Measurements from ENCODE around the gene TYMP. TPM values are rescaled to one million over a fixed set of nuclear protein-coding genes. Genes with fewer than 3 reads are reported as not detected.
A peak's percentile ranks its signal among the peaks of the same experiment; 100 is the strongest.

Gene TYMP
- total and polyA plus RNA-seq, 2 of the 4 experiments (the other 2 are of a cell fraction) = 0.18 to 0.74 TPM

DNA sequence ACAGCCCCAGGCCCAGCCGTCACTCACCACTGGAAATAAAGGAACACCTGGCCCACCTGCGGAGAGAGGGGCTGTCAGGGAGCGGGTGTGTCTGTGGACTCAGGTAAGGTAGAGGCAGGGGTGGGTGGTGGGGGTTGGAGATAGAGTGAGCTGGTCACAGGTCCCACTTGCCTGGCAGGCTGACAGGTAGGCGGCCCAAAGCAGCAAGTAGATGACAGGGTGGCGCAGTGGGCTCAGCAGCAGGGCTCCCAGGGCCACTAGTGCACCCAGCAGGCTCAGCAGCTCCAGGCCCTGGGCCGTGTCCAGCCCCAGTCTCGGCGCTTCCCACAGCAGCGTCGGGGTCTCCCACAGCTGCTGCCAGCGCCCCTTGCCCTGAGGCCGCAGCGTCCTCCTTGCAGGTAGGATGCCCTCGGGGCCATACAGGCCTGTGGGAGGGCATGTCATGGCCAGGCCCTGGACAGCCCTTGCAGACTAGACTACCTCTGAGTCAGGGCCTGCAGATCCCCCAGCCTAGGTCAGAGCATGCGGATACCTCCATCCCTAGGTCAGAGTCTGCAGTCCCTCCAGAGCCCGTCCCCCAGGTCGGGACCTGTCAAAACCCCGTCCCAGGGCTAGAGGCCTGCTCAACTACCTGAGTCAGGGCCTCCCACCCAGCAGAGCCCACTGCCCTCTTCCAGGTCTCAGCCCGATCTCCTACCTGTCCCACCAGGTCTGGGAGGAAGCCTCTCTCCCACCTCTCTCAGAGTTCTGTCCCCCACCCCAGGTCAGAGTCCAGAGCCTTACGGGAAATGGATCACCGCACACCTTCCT, 23.0 kb downstream of the TYMP start:
- Histone ChIP-seq H2BK15ac (ENCODE audit: low read depth, low read length) (peak overlapping the region; percentile 0; the same call in 1 of the 3 replicates), H4K8ac (ENCODE audit: low read depth in 2 of 2, low read length in 2 of 2) (peak overlapping the region; percentile 80 to 90), H4K91ac (ENCODE audit: insufficient read depth, low read depth, low read length) (peak overlapping the region; percentile 70), H3K4ac (ENCODE audit: low read depth, low read length) (peak overlapping the region; percentile 97), H3K79me1 (ENCODE audit: low read depth in 1 of 2, low read length in 2 of 2) (peaks cover 8 to 49% of the 10 kb centered on the region in 2 experiments), H3K4me1 (ENCODE audit: control insufficient read depth, insufficient read depth, low read length) (peaks cover 4% of the 10 kb centered on the region), H3K9me3 (ENCODE audit: control insufficient read depth, insufficient read depth, low read length) (no peaks in the 10 kb centered on the region), H4K20me1 (ENCODE audit: insufficient read depth, low read length) (no peaks in the 10 kb centered on the region; the same call in 1 of the 2 replicates), H3K9ac (ENCODE audit: low read depth, low read length) (peak overlapping the region; percentile 98), H3K23ac (ENCODE audit: low read depth, low read length) (peak overlapping the region; percentile 73), H2AFZ (replicated peaks; ENCODE audit: low read length, poor library complexity) (peak overlapping the region; percentile 99), H3K27me3 (ENCODE audit: control insufficient read depth, insufficient read depth, low read length) (no peaks in the 10 kb centered on the region), H2BK5ac (ENCODE audit: low read depth, low read length, poor library complexity, severe bottlenecking) (peak overlapping the region; percentile 88), H3K4me3 (ENCODE audit: insufficient read depth, low read depth, low read length) (peak overlapping the region; percentile 100), H3K18ac (ENCODE audit: low read depth, low read length) (peak overlapping the region; percentile 81; the same call in 1 of the 2 replicates), H2BK120ac (ENCODE audit: low read depth, low read length) (peak overlapping the region; percentile 70), H2BK20ac (ENCODE audit: low read depth, low read length) (no peak overlapping the region), H3K56ac (ENCODE audit: extremely low read depth, insufficient read depth, low read length) (peak overlapping the region; percentile 81), H3K9me1 (ENCODE audit: insufficient read depth, low read length) (no peaks in the 10 kb centered on the region), H3K14ac (replicated peaks; ENCODE audit: low read depth, low read length) (peak overlapping the region; percentile 87), H4K5ac (ENCODE audit: low read depth, low read length) (peak overlapping the region; percentile 98), H3K27ac (ENCODE audit: insufficient read depth, low read length) (peak overlapping the region; percentile 95), H2AK5ac (ENCODE audit: low read depth, low read length) (peak overlapping the region; percentile 97), H3K4me2 (ENCODE audit: low read depth, low read length) (peak overlapping the region; percentile 87), H3K36me3 (ENCODE audit: control insufficient read depth, insufficient read depth, low read length) (peaks cover 28% of the 10 kb centered on the region), H2AK9ac (replicated peaks; ENCODE audit: low read depth, low read length, poor library complexity) (peak overlapping the region; percentile 100)
- dilution Hi-C loops (cut with HindIII; ENCODE audit: low sequenced_read_pairs, unreplicated experiment) (no loop called here), in situ Hi-C loops (cut with MboI; ENCODE audit: low sequenced_read_pairs) (no loop called here), intact Hi-C loops (cut with micrococcal nuclease) (no loop called here)
- ChIA-PET POLR2A (ENCODE audit: unreplicated experiment) (no interaction called here), CTCF (no interaction called here)
- 23% methylated on average over 9 of the region's 21 CpGs; no CpG with 5 or more reads in 1 of the 2 experiments for WGBS, 2 experiments (ENCODE audit: extremely low coverage in 2 of 2, insufficient read length in 1 of 2)
- BruUV-seq (replicated peaks) = no TSS peak
- DNase-seq = no peak
- ATAC-seq (ENCODE audit: low read depth) = no peak; the same call in 1 of the 2 replicates
- no peak for TF ChIP-seq MXI1 (IDR thresholded peaks at IDR 0.05; ENCODE audit: borderline replicate concordance, low read depth, low read length)
- TF ChIP-seq MAZ (IDR thresholded peaks at IDR 0.05; ENCODE audit: borderline replicate concordance, low read depth, low read length) = no peak
- no peak for TF ChIP-seq CHD1 (IDR thresholded peaks at IDR 0.05; ENCODE audit: low read depth, low read length)
- TF ChIP-seq, protein P1, sequence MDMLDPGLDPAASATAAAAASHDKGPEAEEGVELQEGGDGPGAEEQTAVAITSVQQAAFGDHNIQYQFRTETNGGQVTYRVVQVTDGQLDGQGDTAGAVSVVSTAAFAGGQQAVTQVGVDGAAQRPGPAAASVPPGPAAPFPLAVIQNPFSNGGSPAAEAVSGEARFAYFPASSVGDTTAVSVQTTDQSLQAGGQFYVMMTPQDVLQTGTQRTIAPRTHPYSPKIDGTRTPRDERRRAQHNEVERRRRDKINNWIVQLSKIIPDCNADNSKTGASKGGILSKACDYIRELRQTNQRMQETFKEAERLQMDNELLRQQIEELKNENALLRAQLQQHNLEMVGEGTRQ (IDR thresholded peaks at IDR 0.05; ENCODE audit: low read depth, low read length) = no peak
- no peak for TF ChIP-seq CEBPB (IDR thresholded peaks at IDR 0.05; ENCODE audit: low read depth, low read length)
- no peak for TF ChIP-seq RCOR1 (IDR thresholded peaks at IDR 0.05; ENCODE audit: insufficient replicate concordance, low read length)
- TF ChIP-seq RAD21 (IDR thresholded peaks at IDR 0.05; ENCODE audit: low read length) = no peak
- TF ChIP-seq SMC3 (IDR thresholded peaks at IDR 0.05; ENCODE audit: low read depth, low read length) = no peak
- TF ChIP-seq POLR2A (IDR thresholded peaks at IDR 0.05; ENCODE audit: low read depth, low read length) = no peak
- no peak for TF ChIP-seq MAFK (IDR thresholded peaks at IDR 0.05; ENCODE audit: low read depth, low read length)
- no peak for TF ChIP-seq BHLHE40 (IDR thresholded peaks at IDR 0.05; ENCODE audit: low read depth, low read length)
- TF ChIP-seq, protein P2, sequence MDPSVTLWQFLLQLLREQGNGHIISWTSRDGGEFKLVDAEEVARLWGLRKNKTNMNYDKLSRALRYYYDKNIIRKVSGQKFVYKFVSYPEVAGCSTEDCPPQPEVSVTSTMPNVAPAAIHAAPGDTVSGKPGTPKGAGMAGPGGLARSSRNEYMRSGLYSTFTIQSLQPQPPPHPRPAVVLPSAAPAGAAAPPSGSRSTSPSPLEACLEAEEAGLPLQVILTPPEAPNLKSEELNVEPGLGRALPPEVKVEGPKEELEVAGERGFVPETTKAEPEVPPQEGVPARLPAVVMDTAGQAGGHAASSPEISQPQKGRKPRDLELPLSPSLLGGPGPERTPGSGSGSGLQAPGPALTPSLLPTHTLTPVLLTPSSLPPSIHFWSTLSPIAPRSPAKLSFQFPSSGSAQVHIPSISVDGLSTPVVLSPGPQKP (IDR thresholded peaks at IDR 0.05; ENCODE audit: borderline replicate concordance, low read depth, low read length) = no peak
- TF ChIP-seq, protein P3, sequence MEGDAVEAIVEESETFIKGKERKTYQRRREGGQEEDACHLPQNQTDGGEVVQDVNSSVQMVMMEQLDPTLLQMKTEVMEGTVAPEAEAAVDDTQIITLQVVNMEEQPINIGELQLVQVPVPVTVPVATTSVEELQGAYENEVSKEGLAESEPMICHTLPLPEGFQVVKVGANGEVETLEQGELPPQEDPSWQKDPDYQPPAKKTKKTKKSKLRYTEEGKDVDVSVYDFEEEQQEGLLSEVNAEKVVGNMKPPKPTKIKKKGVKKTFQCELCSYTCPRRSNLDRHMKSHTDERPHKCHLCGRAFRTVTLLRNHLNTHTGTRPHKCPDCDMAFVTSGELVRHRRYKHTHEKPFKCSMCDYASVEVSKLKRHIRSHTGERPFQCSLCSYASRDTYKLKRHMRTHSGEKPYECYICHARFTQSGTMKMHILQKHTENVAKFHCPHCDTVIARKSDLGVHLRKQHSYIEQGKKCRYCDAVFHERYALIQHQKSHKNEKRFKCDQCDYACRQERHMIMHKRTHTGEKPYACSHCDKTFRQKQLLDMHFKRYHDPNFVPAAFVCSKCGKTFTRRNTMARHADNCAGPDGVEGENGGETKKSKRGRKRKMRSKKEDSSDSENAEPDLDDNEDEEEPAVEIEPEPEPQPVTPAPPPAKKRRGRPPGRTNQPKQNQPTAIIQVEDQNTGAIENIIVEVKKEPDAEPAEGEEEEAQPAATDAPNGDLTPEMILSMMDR (conservative IDR thresholded peaks at IDR 0.05; ENCODE audit: low read depth, low read length) = no peak
- TF ChIP-seq FOS (IDR thresholded peaks at IDR 0.05; ENCODE audit: low read depth, low read length) = no peak
- no peak for TF ChIP-seq RFX5 (IDR thresholded peaks at IDR 0.05; ENCODE audit: low read depth, low read length)
